ENCODE data around the gene RNASE7.
A peak's percentile ranks its signal among the peaks of the same experiment; 100 is the strongest.

The RNASE7 gene

GRCh38 chr14:21069388-21070082, 27.4 kb downstream of the RNASE7 start:
- DNase-seq = no peak

- peak in 1 of 2 experiments; percentile 6 for DNase-seq
These were observed 28.0 kb downstream of the RNASE7 start, which contains the start of gene ARHGEF40 for GRCh38 chr14:21070083-21070609. TSS of gene ARHGEF40 (plus strand) at chr14:21070304. CDS start at chr14:21070397, 93 bp downstream.

DNA sequence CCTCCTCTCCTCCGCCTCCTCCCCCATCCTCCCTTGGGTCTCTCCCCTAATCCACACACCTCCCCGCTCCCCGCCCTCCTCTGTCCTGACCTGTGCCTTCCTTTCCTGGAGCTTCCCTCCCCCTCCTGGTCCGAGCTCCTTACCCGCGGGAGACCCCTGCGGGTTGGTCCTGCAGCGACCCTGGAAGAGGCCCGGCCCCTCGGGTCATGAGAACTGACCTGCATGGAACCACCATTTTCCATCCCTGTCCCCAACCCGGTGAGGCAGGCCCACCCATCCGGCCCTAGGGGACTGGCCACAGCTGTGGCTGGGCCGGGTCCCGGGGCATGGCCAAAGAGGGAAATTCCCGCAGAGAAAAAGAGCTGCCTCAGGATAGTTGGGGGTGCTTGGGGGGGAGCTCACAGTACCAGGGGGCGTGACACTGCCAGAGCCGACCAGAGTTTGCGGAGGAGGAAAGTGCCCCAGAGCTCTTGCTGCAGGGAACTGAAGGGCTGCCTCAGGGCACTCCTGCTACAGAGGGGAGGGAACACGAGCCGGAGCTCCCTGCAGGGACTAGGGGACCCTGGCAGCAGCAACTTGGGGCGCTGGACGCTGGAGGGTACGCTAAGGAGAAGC, 28.6 kb downstream of the RNASE7 start:
- DNase-seq = no peak

- DNase-seq = peak in 1 of 2 experiments; percentile 9
These were observed 29.3 kb downstream of the RNASE7 start for GRCh38 chr14:21071225-21072030.

GRCh38 chr14:21072031-21072473, 29.9 kb downstream of the RNASE7 start:
- no peak for DNase-seq

DNA sequence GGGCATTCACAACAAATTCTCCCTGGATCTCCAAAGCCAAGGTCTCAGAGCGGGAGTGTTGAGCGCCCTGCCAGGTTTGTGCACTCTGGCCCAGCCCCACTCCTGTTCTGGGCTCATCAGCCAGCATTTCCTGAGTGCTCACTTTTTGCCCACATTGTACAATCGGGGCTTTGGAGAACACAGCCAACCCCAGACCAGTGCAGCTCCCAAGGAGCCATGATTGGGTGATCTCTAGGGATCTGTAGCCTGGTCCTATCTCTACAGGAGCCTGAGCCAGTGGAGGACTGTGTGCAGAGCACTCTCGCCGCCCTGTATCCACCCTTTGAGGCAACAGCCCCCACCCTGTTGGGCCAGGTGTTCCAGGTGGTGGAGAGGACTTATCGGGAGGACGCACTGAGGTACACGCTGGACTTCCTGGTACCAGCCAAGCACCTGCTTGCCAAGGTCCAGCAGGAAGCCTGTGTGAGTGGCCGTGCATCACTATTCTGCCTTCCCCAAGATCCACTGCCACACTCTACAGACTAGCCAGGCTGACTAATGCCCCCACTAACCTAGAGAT, 30.7 kb downstream of the RNASE7 start:
- DNase-seq = no peak

DNA sequence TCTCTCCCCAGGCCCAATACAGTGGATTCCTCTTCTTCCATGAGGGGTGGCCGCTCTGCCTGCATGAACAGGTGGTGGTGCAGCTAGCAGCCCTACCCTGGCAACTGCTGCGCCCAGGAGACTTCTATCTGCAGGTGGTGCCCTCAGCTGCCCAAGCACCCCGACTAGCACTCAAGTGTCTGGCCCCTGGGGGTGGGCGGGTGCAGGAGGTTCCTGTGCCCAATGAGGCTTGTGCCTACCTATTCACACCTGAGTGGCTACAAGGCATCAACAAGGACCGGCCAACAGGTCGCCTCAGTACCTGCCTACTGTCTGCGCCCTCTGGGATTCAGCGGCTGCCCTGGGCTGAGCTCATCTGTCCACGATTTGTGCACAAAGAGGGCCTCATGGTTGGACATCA, 31.8 kb downstream of the RNASE7 start:
- no peak for DNase-seq

DNA sequence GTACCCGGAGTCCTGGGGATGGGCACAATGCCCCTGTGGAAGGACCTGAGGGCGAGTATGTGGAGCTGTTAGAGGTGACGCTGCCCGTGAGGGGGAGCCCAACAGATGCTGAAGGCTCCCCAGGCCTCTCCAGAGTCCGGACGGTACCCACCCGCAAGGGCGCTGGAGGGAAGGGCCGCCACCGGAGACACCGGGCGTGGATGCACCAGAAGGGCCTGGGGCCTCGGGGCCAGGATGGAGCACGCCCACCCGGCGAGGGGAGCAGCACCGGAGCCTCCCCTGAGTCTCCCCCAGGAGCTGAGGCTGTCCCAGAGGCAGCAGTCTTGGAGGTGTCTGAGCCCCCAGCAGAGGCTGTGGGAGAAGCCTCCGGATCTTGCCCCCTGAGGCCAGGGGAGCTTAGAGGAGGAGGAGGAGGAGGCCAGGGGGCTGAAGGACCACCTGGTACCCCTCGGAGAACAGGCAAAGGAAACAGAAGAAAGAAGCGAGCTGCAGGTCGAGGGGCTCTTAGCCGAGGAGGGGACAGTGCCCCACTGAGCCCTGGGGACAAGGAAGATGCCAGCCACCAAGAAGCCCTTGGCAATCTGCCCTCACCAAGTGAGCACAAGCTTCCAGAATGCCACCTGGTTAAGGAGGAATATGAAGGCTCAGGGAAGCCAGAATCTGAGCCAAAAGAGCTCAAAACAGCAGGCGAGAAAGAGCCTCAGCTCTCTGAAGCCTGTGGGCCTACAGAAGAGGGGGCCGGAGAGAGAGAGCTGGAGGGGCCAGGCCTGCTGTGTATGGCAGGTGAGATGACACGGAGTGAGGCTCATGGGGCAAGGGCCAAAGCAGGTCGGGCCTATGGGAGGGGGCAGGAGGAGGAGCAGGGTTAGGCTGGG, 32.5 kb downstream of the RNASE7 start:
- no peak for DNase-seq

DNA sequence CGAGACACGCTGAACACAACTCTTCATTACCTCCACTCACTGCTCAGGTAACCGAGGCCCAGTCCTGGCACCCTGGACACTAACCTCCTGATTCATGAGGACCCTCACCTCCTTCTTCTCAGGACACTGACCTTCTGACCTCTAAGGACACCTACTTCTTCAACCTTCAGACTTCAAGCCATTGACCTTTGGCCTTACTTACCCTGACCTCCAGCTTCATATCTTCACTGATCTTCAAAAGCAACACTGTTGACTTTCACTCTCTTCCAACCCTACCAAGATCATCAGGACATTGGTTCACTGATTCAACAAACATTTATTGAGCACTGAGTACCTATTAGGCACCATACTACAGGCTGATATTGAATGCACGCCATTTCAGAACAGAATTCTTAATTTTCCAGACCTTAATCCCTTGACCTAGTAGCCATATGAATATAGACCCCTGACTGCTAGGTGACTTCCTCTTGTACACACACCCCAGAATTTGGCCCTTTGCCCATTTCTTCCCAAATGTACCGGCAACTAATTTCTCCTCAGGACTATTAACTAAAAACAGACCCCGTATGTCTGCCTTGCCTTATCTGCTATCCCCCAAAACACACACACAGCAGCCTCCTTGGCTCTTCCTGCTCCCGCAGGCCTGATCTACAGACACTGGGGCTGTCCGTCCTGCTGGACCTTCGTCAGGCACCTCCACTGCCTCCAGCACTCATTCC, 33.7 kb downstream of the RNASE7 start:
- no peak for DNase-seq

GRCh38 chr14:21077672-21078071, 35.5 kb downstream of the RNASE7 start:
- no peak for DNase-seq

DNA sequence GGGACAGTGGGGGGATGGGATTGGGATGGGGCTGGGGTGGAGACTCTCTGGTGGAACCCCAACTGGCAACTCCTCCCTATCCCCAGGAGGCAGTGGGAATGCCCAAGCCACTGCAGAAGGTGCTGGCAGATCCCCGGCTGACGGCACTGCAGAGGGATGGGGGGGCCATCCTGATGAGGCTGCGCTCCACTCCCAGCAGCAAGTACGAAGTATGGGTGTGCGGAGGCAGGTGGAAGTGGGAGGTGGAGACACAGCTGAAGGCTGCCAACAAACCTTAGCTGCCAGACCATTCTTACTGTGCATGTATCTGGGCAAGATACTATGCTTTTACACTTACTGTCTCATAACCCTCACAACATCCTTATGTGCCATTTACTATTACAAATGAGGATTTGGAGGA, 36.1 kb downstream of the RNASE7 start:
- DNase-seq = no peak

DNA sequence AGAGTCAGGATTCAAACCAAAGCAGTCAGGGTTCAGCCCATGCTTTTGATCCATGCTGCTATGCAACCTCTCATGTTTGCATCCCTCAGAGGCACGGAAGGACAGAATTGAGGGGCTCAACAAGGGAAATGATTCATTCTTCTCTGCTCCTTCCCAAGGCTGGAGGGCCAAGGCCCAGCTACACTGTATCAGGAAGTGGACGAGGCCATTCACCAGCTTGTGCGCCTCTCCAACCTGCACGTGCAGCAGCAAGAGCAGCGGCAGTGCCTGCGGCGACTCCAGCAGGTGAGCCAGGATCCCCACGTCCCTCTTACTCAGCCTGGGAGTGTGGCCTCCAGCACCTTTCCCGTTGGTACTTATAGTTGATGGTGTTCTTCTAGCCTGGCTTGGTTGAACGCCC, 36.6 kb downstream of the RNASE7 start:
- no peak for DNase-seq

DNA sequence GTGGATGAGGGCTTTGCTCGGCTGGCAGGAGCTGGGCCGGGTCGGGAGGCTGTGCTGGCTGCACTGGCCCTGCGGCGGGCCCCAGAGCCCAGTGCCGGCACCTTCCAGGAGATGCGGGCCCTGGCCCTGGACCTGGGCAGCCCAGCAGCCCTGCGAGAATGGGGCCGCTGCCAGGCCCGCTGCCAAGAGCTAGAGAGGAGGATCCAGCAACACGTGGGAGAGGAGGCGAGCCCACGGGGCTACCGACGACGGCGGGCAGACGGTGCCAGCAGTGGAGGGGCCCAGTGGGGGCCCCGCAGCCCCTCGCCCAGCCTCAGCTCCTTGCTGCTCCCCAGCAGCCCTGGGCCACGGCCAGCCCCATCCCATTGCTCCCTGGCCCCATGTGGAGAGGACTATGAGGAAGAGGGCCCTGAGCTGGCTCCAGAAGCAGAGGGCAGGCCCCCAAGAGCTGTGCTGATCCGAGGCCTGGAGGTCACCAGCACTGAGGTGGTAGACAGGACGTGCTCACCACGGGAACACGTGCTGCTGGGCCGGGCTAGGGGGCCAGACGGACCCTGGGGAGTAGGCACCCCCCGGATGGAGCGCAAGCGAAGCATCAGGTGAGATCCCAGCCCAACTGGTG, 39.5 kb downstream of the RNASE7 start:
- DNase-seq = no peak

DNA sequence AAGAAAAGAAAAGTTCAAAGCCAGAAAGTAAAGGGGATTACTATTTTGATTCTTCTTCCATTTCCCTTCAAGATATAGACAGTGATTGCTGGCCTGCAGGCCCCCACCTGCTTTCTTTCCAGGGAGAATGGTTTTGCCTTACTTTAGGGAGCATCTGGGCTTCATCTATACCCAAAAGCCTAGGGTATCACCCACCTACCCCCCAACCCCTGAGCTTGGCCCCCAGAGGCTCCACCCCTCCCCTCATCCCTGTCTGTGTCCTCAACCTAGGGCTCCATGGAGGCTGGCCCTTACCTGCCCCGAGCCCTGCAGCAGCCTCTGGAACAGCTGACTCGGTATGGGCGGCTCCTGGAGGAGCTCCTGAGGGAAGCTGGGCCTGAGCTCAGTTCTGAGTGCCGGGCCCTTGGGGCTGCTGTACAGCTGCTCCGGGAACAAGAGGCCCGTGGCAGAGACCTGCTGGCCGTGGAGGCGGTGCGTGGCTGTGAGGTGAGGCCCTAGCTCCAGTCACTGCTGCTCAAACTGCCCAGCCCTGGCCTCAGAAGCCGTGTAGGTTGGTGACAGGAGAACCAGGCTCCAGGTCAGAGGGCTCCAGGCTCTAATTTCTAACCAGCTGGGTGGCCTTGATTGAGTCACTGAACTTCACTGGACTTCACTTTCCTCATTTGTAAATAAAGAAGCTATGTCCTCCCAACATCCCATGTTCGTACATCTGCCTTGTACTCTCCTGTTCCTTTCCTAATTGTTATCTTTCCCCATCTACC, 41.6 kb downstream of the RNASE7 start:
- DNase-seq = no peak

DNA sequence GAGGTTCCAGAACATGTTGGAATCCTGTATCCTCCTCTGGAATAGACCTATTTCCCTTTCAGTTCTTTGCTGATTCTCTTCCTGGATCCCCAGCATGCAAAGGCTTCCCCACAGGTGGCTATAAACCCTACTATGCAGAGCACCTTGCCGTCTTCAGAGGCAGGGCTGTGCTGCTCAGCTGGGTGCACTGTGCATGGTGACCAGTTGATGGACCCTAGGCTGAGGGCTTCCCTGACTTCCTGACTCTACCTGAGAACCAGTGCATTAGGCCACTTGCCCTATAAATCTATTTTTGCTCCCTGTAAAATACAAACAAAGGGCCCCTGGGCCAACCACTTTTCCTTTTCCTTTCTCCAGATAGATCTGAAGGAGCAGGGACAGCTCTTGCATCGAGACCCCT, 42.2 kb downstream of the RNASE7 start:
- no peak for DNase-seq

DNA sequence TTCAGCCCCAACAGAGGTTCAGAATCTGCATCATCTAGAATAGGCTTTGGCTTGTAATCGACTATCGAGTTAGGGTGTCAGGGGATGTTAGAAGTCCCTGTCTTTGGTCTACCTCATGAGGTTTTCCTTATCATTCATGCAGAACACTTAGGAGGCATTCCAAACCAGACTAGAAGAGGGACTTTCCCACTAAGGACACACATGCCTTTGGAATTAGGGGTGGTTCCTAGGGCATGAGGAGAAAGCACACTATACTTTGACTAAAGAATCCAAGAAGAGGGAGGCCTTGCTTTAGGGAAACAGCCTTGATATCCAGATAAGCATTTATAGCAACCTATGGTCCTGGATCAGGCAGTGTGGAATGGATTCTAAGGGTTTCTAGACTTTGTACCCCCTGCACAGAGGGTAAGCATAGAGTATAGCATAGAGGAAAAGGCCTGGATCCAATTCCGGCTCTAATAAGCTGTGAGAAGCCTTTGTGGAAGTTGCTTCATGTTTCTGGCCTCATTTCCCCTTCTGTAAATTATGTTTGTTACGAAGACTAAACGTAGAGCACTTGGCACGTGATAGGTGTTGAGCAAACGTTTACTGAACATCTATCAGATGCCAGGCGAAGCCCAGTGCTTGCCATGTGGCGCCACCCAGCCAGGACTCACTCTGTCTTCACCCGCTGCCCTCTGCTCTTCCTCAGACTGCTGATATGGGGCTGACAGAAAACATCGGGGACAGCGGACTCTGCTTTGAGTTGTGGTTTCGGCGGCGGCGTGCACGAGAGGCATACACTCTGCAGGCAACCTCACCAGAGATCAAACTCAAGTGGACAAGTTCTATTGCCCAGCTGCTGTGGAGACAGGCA, 43.1 kb downstream of the RNASE7 start:
- DNase-seq = no peak

GRCh38 chr14:21086908-21087293, 44.7 kb downstream of the RNASE7 start:
- DNase-seq = no peak

DNA sequence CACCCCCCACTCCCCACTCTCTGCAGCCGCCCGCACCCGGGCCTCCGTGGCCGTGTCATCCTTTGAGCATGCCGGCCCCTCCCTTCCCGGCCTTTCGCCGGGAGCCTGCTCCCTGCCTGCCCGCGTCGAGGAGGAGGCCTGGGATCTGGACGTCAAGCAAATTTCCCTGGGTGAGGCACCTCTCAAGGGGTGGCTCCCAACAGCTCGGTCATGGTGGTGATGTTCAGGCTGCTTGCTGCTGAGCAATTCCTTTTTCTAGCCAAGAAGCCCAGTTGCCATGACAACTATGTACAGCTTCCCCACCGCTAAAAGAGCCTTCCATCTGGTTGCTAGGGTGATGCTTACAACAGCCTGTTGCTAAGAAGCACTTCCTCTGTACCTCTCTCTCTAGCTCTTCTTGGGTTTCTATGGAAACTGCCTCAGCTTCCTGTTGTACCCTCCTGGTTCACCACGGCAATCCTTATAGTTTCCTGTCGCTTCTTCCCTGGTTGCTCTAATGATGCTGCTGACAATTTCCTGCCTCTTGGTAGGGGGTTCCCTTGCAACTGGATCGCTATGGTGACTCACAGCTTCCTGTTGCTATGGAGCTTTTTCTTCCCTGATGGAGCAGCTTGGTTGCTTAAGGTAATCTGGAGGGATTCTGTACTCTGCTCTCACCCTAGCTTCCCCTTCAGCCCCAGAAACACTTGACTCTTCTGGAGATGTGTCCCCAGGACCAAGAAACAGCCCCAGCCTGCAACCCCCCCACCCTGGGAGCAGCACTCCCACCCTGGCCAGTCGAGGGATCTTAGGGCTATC, 45.3 kb downstream of the RNASE7 start:
- DNase-seq = peak in 1 of 2 experiments; percentile 34

Data from activated CD4-positive, alpha-beta T cell treated with anti-CD3 and anti-CD28 coated beads, Interleukin-2, amount 50 U/mL, for 4 hours (primary cell).